ENCODE measurements around the gene GOLGA6A.
"Not testable (repeated sequence)": the region's sequence is repeated elsewhere in the genome, so short reads cannot be mapped to it uniquely, and the experiment has no call there.

- TF ChIP-seq CTCF (conservative IDR thresholded peaks at IDR 0.05; ENCODE audit: low read length); EZH2phosphoT487 (IDR thresholded peaks at IDR 0.05; ENCODE audit: borderline replicate concordance): not testable (repeated sequence)
Observed at GRCh38 chr15:74094567-74094966, 12.2 kb upstream of the GOLGA6A start.

Data from Loucy (cell line).